ENCODE data around the gene ARPIN.

The ARPIN gene

DNA sequence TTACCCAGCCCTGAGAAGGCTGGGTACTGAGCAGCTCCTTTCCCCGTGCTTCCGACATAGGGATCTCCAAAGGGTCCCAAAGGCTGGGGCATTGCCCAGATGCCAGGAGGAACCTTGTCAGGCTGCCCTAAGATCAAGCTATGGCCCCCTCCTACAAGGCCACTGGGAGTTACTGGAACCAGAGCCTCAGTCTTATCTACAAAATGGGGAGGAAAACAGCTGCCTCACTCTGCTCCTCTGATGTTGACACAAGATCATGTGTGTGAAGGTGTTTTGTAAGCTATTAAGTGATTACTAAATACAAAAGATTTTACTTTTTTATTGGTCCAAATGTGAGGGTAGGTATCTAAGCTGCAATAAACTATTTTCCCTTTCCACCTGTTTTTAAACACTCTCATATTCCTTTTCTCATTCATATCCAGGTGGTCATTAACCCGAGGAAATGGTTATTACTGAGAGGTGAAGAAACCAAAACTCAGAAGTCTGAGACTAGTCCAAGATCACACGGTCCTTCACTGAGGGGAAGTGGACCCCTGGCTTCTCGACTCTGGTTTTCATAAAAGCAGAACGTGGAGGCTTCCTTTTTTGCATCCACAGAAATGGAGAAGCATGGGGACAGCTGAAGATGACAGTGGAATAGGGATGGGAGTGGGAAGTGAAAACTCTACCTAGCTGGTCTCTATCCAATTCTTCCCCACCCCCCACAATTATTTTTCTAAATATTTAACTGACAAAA, 1.7 kb downstream of the ARPIN start:
- no peak overlapping the region for H3K4me3 ChIP-seq (ENCODE audit: low read depth, low read length)
- DNase-seq (ENCODE audit: low read depth) = peak; percentile 28
- no peak for TF ChIP-seq CTCF (IDR thresholded peaks at IDR 0.05; ENCODE audit: low read depth, low read length)
- TF ChIP-seq, protein P1, sequence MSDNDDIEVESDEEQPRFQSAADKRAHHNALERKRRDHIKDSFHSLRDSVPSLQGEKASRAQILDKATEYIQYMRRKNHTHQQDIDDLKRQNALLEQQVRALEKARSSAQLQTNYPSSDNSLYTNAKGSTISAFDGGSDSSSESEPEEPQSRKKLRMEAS (IDR thresholded peaks at IDR 0.05; ENCODE audit: low read depth, low read length) = no peak
- TF ChIP-seq MYC (IDR thresholded peaks at IDR 0.05; ENCODE audit: low read depth, low read length) = no peak
- no peak for TF ChIP-seq POLR2A (IDR thresholded peaks at IDR 0.05; ENCODE audit: extremely low read depth, insufficient read length)

DNA sequence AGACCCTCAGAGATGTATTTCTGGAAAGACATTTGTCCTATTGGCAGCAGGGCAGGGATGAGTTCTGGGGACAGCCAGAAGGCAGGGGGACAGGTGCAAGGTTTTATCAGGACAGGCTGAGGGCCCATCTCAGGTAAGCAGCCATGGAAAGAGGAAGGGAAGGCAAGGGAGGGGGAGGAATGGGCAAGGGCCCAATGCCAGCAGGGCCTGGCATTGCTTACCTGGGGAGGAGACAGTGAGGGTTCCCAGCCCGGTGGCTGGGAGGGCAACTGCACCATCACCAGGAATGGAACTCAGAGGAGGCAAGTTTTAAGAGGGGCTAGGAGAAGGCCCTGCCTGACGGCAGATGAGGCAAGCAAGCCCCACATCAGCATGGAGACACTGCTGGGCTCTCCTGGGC, 3.1 kb downstream of the ARPIN start:
- TF ChIP-seq CTCF (IDR thresholded peaks at IDR 0.05; ENCODE audit: low read depth, low read length) = no peak
- TF ChIP-seq, protein P1 (IDR thresholded peaks at IDR 0.05; ENCODE audit: low read depth, low read length) = no peak
- TF ChIP-seq POLR2A (IDR thresholded peaks at IDR 0.05; ENCODE audit: extremely low read depth, insufficient read length) = no peak

GRCh38 chr15:89908226-89908625, 4.5 kb downstream of the ARPIN start:
- DNase-seq (ENCODE audit: low read depth) = no peak
- no peak overlapping the region for H3K4me3 ChIP-seq (ENCODE audit: low read depth, low read length)
- TF ChIP-seq, protein P1 (IDR thresholded peaks at IDR 0.05; ENCODE audit: low read depth, low read length) = no peak
- TF ChIP-seq POLR2A (IDR thresholded peaks at IDR 0.05; ENCODE audit: extremely low read depth, insufficient read length) = no peak
- TF ChIP-seq MYC (IDR thresholded peaks at IDR 0.05; ENCODE audit: low read depth, low read length) = no peak
- TF ChIP-seq CTCF (IDR thresholded peaks at IDR 0.05; ENCODE audit: low read depth, low read length) = no peak

More for the DNA sequence above, 3.1 kb downstream of the ARPIN start:
- DNase-seq (ENCODE audit: low read depth) = no peak
- no peak overlapping the region for H3K4me3 ChIP-seq (ENCODE audit: low read depth, low read length)

DNA sequence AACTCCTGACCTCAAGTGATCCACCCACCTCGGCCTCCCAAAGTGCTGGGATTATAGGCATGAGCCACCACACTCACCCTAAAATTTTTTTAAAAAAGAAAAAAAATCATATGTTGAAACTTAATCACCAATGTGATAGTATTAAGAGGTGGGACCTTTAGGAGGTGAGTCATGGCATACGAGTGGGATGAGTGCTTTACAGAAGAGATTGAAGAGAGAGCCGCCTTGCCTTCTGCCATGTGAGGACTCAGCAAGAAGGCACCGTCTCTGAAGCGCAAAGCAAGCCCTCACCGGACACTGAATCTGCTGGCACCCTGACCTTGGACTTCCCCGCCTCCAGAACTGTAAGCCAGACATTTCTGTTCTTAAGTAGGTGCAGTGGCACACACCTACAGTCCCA, 5.5 kb downstream of the ARPIN start:
- DNase-seq (ENCODE audit: low read depth) = no peak
- H3K4me3 ChIP-seq (ENCODE audit: low read depth, low read length) = no peak overlapping the region
- TF ChIP-seq MYC (IDR thresholded peaks at IDR 0.05; ENCODE audit: low read depth, low read length) (no peak), POLR2A (IDR thresholded peaks at IDR 0.05; ENCODE audit: extremely low read depth, insufficient read length) (no peak), CTCF (IDR thresholded peaks at IDR 0.05; ENCODE audit: low read depth, low read length) (no peak)
- TF ChIP-seq, protein P1 (IDR thresholded peaks at IDR 0.05; ENCODE audit: low read depth, low read length) = no peak

GRCh38 chr15:89905846-89906378, 6.8 kb downstream of the ARPIN start:
- DNase-seq (ENCODE audit: low read depth) = no peak
- no peak overlapping the region for H3K4me3 ChIP-seq (ENCODE audit: low read depth, low read length)
- TF ChIP-seq POLR2A (IDR thresholded peaks at IDR 0.05; ENCODE audit: extremely low read depth, insufficient read length) (no peak), CTCF (IDR thresholded peaks at IDR 0.05; ENCODE audit: low read depth, low read length) (no peak), MYC (IDR thresholded peaks at IDR 0.05; ENCODE audit: low read depth, low read length) (no peak)
- TF ChIP-seq, protein P1 (IDR thresholded peaks at IDR 0.05; ENCODE audit: low read depth, low read length) = no peak

Measured in NB4 (cell line).